Nephron progenitor cell (in vitro differentiated cells): ENCODE data around the gene C4BPB.

Source experiments
- DNase-seq: peaks from one replicate; pipeline ENCODE4 v3.0.0; 2021
- H3K27ac Mint-ChIP-seq: 2 replicates; pipeline ENCODE4 v1.8.0; 2021; ENCODE audit warnings: mild to moderate bottlenecking, moderate library complexity, mixed read lengths
- H3K27me3 Mint-ChIP-seq: 2 replicates; pipeline ENCODE4 v1.8.0; 2021; ENCODE audit warnings: mild to moderate bottlenecking, low read depth, mixed read lengths; ENCODE audit not compliant: poor library complexity
- H3K36me3 Mint-ChIP-seq: 2 replicates; pipeline ENCODE4 v1.8.0; 2021; ENCODE audit warnings: low read depth, mixed read lengths
- H3K4me1 Mint-ChIP-seq: 2 replicates; pipeline ENCODE4 v1.8.0; 2021; ENCODE audit warnings: mixed read lengths
- H3K4me3 Mint-ChIP-seq: 2 replicates; pipeline ENCODE4 v1.8.0; 2021; ENCODE audit warnings: mild to moderate bottlenecking, moderate library complexity, mixed read lengths
- H3K9me3 Mint-ChIP-seq: 2 replicates; pipeline ENCODE4 v1.8.0; 2021; ENCODE audit warnings: mild to moderate bottlenecking, moderate library complexity, mixed read lengths
- TF ChIP-seq, protein P1 (sequence below): fragments of 200-600 bp; sonication (generic); IDR thresholded peaks from 2 replicates; pipeline ENCODE4 v1.5.0; 2021; ENCODE audit warnings: antibody characterized with exemption

The C4BPB gene

DNA sequence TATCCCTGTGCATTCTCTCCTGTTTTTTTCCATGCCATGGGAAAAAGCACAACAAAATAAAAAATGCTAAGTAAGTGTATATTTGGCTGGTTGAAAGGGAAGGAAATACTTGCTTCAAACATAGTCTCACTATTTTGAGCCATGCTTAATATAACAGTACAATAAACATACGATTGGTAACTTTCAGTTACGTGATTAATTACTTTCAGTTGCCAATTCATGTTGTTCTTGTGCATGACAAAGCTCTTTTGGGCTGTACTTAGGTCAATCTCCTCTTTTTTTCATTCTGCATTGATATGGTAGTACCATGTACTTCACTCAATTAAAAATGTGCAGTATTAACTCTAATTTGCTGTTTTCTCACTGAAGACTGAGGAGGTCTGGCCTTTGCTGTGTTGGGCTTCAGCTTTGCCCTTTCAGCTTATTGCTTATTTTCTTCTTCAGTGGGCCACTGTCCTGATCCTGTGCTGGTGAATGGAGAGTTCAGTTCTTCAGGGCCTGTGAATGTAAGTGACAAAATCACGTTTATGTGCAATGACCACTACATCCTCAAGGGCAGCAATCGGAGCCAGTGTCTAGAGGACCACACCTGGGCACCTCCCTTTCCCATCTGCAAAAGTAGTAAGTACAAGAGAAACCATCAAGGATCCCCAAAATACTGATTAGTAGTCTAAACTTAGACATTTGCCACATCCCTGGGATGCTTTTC lies 2.7 kb downstream of the C4BPB start:
- H3K27ac Mint-ChIP-seq = no peak overlapping the region
- TF ChIP-seq, protein P1, sequence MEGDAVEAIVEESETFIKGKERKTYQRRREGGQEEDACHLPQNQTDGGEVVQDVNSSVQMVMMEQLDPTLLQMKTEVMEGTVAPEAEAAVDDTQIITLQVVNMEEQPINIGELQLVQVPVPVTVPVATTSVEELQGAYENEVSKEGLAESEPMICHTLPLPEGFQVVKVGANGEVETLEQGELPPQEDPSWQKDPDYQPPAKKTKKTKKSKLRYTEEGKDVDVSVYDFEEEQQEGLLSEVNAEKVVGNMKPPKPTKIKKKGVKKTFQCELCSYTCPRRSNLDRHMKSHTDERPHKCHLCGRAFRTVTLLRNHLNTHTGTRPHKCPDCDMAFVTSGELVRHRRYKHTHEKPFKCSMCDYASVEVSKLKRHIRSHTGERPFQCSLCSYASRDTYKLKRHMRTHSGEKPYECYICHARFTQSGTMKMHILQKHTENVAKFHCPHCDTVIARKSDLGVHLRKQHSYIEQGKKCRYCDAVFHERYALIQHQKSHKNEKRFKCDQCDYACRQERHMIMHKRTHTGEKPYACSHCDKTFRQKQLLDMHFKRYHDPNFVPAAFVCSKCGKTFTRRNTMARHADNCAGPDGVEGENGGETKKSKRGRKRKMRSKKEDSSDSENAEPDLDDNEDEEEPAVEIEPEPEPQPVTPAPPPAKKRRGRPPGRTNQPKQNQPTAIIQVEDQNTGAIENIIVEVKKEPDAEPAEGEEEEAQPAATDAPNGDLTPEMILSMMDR = no peak
- H3K36me3 Mint-ChIP-seq = no peaks in the 10 kb centered on the region
- no peak overlapping the region for H3K4me3 Mint-ChIP-seq
- H3K9me3 Mint-ChIP-seq = peaks cover under 1% of the 10 kb centered on the region
- no peak for DNase-seq
- peaks cover 16% of the 10 kb centered on the region for H3K27me3 Mint-ChIP-seq
- no peaks in the 10 kb centered on the region for H3K4me1 Mint-ChIP-seq

- Mint-ChIP-seq H3K27ac (no peak overlapping the region), H3K36me3 (no peaks in the 10 kb centered on the region), H3K4me3 (no peak overlapping the region), H3K9me3 (peaks cover 12% of the 10 kb centered on the region), H3K4me1 (no peaks in the 10 kb centered on the region), H3K27me3 (peaks cover 11% of the 10 kb centered on the region)
- TF ChIP-seq, protein P1 = no peak
- DNase-seq = no peak
Measured at GRCh38 chr1:207093944-207094343, 5.3 kb downstream of the C4BPB start.

DNA sequence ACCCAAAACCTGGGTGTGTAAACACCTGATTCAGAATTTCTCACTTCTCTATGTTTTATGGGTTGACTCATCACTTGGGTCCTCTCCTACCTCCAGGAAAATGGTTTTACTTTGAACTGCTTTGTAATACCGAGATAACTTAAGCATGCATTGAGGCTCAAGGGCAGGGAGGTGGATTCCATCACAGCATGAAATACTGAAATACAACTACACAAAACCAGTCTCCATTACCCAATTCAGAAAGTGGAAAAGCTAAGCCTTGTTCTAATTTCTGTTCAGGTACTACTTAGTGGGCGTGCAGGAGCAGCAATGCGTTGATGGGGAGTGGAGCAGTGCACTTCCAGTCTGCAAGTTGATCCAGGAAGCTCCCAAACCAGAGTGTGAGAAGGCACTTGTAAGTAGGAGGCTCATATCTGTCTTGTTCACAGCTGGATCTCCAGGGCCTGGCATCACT lies 9.2 kb downstream of the C4BPB start:
- no peak for DNase-seq
- TF ChIP-seq, protein P1 = no peak
- H3K4me3 Mint-ChIP-seq = no peak overlapping the region
- no peaks in the 10 kb centered on the region for H3K36me3 Mint-ChIP-seq
- H3K27me3 Mint-ChIP-seq = peaks cover 10% of the 10 kb centered on the region
- no peaks in the 10 kb centered on the region for H3K4me1 Mint-ChIP-seq
- no peak overlapping the region for H3K27ac Mint-ChIP-seq
- peaks cover 16% of the 10 kb centered on the region for H3K9me3 Mint-ChIP-seq

GRCh38 chr1:207101720-207102119 lies 13.1 kb downstream of the C4BPB start:
- Mint-ChIP-seq H3K36me3 (no peaks in the 10 kb centered on the region), H3K4me1 (no peaks in the 10 kb centered on the region), H3K27me3 (peaks cover 11% of the 10 kb centered on the region), H3K4me3 (no peak overlapping the region), H3K27ac (no peak overlapping the region), H3K9me3 (peaks cover 12% of the 10 kb centered on the region)
- DNase-seq = no peak
- TF ChIP-seq, protein P1 = no peak

DNA sequence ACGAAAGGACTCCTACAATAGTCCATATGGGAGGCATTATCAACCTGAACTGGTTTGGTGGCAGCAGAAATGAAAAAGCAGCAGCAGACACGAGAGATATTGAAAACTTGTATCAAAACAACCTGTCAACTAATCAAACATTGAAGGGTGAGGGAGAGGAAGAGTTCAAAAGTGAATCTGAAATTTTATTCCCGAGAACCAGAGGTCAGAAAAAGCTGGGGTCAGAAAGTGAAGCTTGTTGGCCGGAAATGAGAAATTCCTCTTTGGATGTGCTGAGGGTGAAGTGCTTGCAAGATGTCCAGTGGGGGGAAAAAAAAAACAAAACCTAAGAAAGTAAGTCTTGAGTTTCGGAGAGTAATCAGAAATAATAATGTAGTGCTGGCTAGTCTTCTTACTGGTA lies 13.5 kb downstream of the C4BPB start:
- Mint-ChIP-seq H3K4me1 (no peaks in the 10 kb centered on the region), H3K36me3 (no peaks in the 10 kb centered on the region), H3K27ac (no peak overlapping the region), H3K9me3 (peaks cover 11% of the 10 kb centered on the region), H3K4me3 (no peak overlapping the region), H3K27me3 (peaks cover 11% of the 10 kb centered on the region)
- TF ChIP-seq, protein P1 = no peak
- DNase-seq = no peak

DNA sequence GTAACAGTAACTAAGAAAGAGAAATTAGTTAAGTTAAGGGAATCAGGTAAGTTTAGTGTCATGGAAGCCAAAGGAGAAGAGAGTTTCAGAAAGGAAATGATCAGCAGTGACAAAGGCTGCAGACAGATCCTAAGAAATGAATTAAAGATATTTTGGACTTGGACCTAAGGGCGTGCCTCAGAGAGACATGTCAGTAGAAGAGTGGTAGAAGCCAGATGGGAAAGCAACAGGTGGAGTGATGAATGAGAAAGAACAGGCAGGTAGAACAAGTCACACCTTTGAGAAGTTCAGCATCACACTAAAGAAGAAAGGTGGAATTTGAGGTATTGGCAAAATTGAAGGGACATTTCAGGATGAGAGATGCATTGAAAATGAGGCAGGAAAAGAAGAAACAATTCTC lies 14.0 kb downstream of the C4BPB start:
- Mint-ChIP-seq H3K36me3 (no peaks in the 10 kb centered on the region), H3K9me3 (peaks cover 10% of the 10 kb centered on the region), H3K27me3 (peaks cover 11% of the 10 kb centered on the region), H3K27ac (no peak overlapping the region), H3K4me3 (no peak overlapping the region), H3K4me1 (peaks cover 2% of the 10 kb centered on the region)
- no peak for DNase-seq
- TF ChIP-seq, protein P1 = no peak
